HFF-Myc (cell line): ENCODE data around the gene MAP4K3.
"Not testable (repeated sequence)": the region's sequence is repeated elsewhere in the genome, so short reads cannot be mapped to it uniquely, and the experiment has no call there.

ENCODE experiments used
- DNase-seq: peaks from one replicate; pipeline ENCODE4 v3.0.0-alpha.2; 2011; ENCODE audit warnings: low read depth; ENCODE audit errors: extremely low read depth
- H3K4me3 ChIP-seq: replicated peaks from 2 replicates; pipeline ENCODE4 v1.5.1; 2011; ENCODE audit warnings: low read depth, mild to moderate bottlenecking, control low read depth, low read length
- TF ChIP-seq, protein P1 (sequence below): IDR thresholded peaks from 2 replicates; pipeline ENCODE4 v1.5.1; 2012; ENCODE audit warnings: mild to moderate bottlenecking, low read depth, low read length, control low read depth; ENCODE audit errors: missing control alignments

MAP4K3 gene

DNA sequence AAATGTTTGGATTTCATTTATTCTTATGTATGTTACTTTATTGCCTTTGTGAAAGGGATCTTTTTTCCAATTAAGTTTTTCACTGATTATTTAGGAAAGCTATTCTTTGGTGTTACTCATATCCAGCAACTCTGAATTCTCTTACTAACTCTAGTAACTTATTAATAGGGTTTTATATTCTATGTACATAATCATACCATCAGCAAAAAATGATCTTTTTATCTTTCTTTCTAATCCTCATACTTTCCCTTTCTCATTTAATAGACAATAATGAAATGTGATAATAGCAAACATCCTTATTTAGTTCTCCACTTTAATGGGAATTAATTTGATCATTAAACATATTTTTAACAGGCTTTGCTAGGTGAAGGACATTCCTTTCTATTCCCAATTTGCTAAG, 181.0 kb downstream of the MAP4K3 start:
- no peak overlapping the region for H3K4me3 ChIP-seq
- DNase-seq = no peak
- TF ChIP-seq, protein P1, sequence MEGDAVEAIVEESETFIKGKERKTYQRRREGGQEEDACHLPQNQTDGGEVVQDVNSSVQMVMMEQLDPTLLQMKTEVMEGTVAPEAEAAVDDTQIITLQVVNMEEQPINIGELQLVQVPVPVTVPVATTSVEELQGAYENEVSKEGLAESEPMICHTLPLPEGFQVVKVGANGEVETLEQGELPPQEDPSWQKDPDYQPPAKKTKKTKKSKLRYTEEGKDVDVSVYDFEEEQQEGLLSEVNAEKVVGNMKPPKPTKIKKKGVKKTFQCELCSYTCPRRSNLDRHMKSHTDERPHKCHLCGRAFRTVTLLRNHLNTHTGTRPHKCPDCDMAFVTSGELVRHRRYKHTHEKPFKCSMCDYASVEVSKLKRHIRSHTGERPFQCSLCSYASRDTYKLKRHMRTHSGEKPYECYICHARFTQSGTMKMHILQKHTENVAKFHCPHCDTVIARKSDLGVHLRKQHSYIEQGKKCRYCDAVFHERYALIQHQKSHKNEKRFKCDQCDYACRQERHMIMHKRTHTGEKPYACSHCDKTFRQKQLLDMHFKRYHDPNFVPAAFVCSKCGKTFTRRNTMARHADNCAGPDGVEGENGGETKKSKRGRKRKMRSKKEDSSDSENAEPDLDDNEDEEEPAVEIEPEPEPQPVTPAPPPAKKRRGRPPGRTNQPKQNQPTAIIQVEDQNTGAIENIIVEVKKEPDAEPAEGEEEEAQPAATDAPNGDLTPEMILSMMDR = no peak

DNA sequence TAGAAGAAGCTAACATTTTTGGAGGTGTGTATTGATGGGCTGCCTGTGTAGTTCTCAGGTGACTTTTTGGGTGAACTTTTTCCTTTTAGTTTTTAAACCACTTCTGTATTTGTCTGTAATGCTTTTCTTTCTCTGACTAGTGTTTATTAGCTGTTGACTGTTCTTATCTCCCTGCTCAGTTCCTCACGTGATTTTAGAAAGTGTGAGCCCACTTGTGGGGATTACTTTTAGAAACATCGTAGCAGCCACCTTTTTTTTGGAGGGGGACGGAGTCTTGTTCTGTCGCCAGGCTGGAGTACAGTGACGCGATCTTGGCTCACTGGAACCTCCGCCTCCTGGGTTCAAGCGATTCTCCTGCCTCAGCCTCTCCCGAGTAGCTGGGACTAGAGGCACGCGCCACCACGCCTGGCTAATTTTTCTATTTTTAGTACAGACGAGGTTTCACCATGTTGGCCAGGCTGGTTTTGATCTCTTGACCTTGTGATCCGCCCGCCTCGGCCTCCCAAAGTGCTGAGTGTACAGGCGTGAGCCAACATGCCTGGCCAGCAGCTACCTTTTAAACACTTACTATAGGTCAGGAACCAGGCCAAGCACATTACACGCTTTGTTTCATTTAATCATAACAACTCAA, 184.1 kb downstream of the MAP4K3 start:
- TF ChIP-seq, protein P1 = no peak
- H3K4me3 ChIP-seq = no peak overlapping the region
- DNase-seq = no peak

DNA sequence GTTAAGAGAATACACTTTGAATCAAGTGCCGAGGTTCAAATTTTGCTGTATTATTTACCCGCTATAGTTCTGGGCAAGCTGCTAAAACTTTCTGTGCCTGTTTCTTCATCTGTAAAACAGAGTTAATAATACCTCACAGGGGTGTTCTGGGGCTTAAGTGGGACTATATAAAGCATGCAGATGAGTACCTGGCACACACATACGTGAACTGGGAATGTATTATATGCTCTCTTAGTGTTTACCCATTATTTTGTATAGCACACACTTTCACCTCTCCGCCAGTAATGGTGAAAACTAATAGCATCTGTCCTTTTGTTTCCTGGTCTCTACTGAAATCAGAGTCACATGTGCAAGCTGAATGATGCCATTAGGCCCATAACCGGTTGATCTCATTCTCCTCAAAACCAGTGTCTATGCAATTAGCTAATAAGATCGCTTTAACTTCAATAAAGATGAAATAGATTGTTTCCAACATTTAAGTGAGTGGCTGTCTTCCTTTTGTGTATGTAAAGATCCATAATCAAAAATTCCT, 189.5 kb downstream of the MAP4K3 start:
- no peak for DNase-seq
- no peak overlapping the region for H3K4me3 ChIP-seq
- TF ChIP-seq, protein P1 = no peak

DNA sequence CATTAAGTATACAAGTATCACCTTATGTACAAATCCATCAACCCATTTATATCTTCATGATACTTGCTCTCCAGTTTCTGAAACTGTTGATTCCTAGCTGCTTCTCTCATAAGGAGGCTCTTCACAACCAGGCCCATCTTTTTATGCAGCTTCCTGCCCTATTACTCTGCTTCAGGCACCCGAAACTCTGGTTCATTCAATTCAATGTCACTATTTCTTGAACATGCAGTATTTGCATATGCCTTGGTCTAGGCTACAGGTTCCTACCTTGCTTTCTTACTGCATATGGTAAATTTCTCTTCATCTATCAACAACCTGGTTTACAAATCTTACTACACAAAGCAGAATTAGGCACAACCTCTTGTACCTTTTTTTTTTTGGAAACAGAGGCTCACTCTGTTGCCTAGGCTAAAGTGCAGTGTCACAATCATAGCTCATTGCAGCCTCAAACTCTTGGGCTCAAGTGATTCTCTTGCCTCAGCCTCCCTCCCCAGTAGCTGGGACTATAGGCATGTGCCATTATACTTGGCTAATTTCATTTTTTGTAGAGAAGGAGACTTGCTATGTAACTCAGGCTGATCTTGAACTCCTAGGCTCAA, 190.6 kb downstream of the MAP4K3 start:
- DNase-seq = no peak
- TF ChIP-seq, protein P1 = no peak
- no peak overlapping the region for H3K4me3 ChIP-seq

DNA sequence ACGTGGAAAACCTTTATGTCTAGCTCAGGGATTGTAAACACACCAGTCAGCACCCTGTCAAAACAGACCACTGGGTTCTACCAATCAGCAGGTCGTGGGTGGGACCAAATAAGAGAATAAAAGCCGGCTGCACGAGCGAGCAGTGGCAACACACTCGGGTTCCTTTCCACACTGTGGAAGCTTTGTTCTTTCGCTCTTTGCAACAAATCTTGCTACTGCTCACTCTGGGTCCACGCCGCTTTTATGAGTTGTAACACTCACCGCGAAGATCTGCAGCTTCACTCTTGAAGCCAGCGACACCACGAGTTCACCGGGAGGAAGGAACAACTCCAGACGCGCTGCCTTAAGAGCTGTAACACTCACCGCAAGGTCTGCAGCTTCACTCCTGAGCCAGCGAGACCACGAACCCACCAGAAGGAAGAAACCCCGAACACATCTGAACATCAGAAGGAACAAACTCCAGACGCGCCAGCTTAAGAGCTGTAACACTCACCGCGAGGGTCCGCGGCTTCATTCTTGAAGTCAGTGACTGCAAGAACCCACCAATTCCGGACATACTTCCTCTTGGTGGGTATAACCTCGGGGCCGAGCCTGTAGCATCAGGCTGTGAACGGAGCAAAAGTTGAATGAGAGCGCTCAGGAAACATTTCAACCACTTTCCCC, 192.0 kb downstream of the MAP4K3 start:
- not testable (repeated sequence) for DNase-seq, H3K4me3 ChIP-seq

DNA sequence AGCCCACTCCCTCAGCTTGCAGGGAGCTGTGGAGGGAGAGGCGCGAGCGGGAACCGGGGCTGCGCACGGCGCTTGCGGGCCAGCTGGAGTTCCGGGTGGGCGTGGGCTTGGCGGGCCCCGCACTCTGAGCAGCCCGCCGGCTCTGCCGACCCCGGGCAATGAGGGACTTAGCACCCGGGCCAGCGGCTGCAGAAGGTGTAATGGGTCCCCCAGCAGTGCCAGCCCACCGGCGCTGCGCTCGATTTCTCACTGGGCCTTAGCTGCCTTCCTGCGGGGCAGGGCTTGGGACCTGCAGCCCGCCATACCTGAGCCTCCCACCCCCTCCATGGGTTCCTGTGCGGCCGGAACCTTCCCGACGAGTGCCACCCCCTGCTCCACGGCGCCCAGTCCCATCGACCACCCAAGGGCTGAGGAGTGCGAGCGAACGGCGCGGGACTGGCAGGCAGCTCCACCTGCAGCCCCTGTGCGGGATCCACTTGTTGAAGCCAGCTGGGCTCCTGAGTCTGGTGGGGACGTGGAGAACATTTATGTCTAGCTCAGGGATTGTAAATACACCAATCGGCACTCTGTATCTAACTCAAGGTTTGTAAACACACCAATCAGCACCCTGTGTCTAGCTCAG, 192.7 kb downstream of the MAP4K3 start:
- H3K4me3 ChIP-seq = peak overlapping the region; percentile 45
- DNase-seq = not testable (repeated sequence)

DNA sequence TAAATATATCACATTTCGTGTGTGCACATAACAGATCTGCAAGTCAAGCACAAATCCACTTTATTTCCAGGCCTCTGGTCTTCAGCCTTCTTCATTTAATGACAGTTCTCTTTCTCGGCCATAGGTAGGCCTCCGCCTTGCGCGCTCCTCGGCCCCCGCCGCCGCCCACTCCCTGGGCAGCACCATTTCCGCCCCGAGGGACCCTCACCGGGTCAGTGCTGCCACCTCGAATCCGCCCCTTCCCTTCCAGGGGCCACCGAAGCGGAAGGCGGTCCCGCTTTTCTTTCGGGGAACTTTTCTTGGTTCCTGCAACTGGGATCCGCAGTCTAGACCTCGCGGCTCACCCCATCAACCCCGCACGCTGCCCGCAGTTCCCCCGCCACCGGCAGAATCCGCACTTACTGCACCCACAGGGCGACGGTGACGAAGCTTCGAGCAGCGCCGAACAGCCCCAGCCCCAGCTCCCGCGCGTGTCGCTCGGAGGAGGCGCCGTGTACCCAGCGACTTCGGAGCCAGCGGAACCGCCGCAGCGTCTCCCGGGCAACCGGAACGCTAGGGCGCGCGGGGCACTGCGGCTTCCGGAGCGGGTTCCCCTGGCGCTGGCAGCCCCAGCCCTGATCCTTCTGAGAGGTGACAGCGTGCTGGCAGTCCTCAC, 193.5 kb downstream of the MAP4K3 start, which contains the start of gene CDKL4:
CDKL4 (minus strand) TSS at position 502 of the 655 bp plus-strand sequence.
- peak within 1 kb of the TSS; percentile 45 for H3K4me3 ChIP-seq
- DNase-seq = no peak
- TF ChIP-seq, protein P1 = no peak
